ENCODE measurements around the gene JPT1.
"Not testable (repeated sequence)": the region's sequence is repeated elsewhere in the genome, so short reads cannot be mapped to it uniquely, and the experiment has no call there.

The JPT1 gene

DNA sequence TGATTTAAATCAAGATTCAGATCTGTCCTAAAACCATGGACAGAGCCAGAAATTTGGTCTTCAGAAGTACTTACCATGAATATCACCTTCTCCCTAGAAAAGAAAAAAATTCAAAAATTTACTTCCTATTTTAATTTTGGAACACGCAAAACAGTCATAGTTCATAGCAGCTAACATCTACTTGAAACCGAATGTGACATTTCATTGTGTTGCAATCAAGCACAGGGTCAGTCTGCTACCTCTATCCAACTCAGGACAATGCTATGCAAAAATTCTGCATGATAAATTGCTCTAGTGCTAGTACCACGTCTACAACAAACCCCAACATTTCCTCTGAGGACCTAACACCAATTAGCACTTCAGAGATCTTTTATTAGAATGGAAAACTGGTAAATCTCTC, 7.7 kb downstream of the JPT1 start:
- TF ChIP-seq POLR2A (IDR thresholded peaks at IDR 0.05; ENCODE audit: low read length), result no peak
- no peak for TF ChIP-seq GATA1 (IDR thresholded peaks at IDR 0.05; ENCODE audit: low read depth, low read length)
- DNase-seq, result no peak

GRCh38 chr17:75144816-75145512, 9.3 kb downstream of the JPT1 start:
- TF ChIP-seq GATA1 (IDR thresholded peaks at IDR 0.05; ENCODE audit: low read depth, low read length) (no peak), POLR2A (IDR thresholded peaks at IDR 0.05; ENCODE audit: low read length) (no peak)
- DNase-seq, result no peak

DNA sequence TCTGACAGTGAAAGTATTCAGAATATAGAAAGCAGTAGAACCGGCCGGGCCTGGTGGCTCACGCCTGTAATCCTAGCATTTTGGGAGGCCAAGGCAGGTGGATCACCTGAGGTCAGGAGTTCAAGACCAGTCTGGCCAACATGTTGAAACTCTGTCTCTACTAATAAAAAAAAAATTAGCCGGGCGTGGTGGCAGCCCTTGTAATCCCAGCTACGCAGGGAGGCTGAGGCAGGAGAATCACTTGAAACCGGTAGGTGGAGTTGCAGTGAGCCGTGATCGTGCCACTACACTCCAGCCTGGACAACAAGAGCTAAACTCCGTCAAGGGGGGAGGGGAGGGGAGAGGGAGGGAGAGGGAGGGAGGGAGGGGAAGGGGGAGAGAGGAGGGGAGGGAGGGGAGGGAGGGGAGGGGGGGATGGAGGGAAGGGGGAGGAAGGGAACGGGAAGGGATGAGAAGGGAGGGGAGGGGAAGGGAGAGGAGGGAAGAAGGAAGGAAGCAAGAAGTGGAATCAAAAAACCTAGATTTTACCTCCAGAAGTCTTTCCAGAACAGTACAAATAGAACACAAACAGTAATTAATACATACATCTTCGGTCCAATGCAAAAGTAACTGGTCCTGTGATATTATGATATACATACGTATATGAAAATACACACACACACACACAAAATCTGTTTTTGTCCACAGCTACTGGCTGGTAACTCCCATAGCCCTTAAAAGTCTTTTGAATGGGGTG, 11.9 kb downstream of the JPT1 start:
- DNase-seq, result no peak
- TF ChIP-seq POLR2A (IDR thresholded peaks at IDR 0.05; ENCODE audit: low read length) (no peak), GATA1 (IDR thresholded peaks at IDR 0.05; ENCODE audit: low read depth, low read length) (no peak)

DNA sequence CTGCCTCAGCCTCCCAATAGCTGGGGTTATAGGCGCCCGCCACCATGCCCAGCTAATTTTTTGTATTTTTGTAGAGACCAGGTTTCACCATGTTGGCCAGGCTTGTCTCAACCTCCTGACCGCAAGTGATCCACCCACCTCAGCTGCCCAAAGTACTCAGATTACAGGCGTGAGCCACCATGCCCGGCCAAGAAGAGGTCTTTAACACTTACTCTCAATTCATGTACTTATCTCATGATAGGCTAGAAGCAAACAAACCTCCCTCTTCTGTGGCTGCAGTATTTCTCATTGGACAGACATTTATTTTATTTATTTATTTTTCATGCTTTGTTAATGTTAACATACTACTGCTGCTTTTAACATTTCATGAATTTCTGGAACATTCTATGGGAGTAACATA, 15.8 kb downstream of the JPT1 start:
- no peak for DNase-seq
- no peak for TF ChIP-seq POLR2A (IDR thresholded peaks at IDR 0.05; ENCODE audit: low read length)
- TF ChIP-seq GATA1 (IDR thresholded peaks at IDR 0.05; ENCODE audit: low read depth, low read length), result no peak

DNA sequence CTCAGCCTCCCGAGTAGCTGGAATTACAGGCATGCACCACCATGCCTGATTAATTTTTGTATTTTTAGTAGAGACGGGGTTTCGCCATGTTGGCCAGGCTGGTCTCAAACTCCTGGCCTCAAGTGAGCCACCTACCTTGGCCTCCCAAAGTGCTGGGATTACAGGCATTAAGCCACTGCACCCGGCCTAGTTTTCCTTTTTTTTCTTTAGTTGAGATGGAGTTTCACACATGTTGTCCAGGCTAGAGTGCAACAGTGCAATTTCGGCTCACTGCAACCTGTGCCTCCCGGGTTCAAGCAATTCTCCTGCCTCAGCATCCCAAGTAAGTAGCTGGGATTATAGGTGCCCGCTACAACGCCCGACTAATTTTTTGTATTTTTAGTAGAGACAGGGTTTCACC, 16.6 kb downstream of the JPT1 start:
- DNase-seq, result not testable (repeated sequence)

DNA sequence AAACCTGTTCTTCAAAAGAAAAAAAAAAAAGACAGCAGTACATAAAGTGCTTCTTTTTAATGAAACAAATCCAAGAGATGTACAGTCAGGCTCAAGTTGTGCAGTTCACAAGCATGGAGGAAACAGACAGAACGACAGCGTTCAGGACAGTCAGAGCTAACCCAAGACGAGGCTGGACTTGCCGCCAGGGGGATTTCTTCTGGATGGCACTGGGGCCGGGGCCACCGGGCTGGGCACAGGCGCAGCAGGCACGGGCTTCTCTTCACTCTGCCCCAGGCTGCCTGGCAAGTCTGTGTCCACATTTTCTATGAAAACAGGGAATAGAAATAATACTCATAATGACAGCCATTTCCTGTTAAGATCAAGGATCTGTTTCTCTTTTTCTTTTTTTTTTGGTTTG, 18.4 kb downstream of the JPT1 start:
- DNase-seq, result no peak
- TF ChIP-seq GATA1 (IDR thresholded peaks at IDR 0.05; ENCODE audit: low read depth, low read length) (no peak), POLR2A (IDR thresholded peaks at IDR 0.05; ENCODE audit: low read length) (no peak)

DNA sequence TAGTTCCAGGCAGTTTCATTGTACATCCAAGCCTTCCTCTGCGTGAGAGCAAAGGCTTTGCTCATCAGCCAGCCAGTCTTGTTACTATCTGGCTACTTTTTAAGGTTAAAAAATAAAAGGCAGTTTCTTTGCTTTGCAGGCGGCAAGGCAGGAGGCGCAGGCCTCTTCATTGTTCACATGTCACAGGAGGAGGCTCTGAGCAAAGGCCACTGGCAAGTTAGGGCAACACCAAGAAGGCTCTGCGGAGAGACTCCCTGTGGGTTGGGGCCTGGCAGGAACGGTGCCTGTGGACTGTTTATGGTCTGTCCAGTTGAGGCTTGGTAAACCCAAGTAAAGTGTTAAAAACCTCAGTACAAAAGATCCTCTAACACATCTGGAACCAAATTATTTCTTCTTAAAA, 18.9 kb downstream of the JPT1 start:
- no peak for DNase-seq
- TF ChIP-seq POLR2A (IDR thresholded peaks at IDR 0.05; ENCODE audit: low read length) (no peak), GATA1 (IDR thresholded peaks at IDR 0.05; ENCODE audit: low read depth, low read length) (no peak)

DNA sequence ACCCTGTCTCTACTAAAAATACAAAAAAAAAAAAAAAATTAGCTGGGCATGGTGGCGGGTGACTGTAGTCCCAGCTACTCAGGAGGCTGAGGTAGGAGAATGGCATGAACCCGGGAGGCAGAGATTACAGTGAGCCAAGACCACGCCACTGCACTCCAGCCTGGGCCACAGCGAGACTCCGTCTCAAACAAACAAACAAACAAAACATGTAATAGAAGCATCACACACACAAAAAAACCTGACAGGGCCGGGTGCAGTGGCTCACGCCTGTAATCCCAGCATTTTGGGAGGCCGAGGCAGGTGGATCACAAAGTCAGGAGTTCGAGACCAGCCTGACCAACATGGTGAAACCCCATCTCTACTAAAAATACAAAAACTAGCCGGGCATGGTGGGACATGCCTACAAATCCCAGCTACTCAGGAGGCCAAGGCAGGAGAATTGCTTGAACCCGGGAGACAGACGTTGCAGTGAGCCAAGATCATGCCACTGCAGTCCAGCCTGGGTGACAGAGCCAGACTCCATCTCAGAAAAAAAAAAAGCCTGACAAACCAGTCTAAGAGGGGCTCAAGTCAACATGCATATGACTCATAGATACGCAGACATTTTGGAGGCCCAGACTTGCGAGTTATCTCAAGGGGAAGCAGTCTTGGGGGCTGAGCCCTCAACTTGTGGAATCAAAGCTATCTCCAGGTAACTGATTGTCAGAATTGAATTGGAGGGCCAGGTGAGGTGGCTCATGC, 20.5 kb downstream of the JPT1 start:
- not testable (repeated sequence) for DNase-seq

GRCh38 chr17:75133001-75133400, 21.3 kb downstream of the JPT1 start:
- TF ChIP-seq GATA1 (IDR thresholded peaks at IDR 0.05; ENCODE audit: low read depth, low read length), result no peak
- no peak for TF ChIP-seq POLR2A (IDR thresholded peaks at IDR 0.05; ENCODE audit: low read length)
- no peak for DNase-seq

DNA sequence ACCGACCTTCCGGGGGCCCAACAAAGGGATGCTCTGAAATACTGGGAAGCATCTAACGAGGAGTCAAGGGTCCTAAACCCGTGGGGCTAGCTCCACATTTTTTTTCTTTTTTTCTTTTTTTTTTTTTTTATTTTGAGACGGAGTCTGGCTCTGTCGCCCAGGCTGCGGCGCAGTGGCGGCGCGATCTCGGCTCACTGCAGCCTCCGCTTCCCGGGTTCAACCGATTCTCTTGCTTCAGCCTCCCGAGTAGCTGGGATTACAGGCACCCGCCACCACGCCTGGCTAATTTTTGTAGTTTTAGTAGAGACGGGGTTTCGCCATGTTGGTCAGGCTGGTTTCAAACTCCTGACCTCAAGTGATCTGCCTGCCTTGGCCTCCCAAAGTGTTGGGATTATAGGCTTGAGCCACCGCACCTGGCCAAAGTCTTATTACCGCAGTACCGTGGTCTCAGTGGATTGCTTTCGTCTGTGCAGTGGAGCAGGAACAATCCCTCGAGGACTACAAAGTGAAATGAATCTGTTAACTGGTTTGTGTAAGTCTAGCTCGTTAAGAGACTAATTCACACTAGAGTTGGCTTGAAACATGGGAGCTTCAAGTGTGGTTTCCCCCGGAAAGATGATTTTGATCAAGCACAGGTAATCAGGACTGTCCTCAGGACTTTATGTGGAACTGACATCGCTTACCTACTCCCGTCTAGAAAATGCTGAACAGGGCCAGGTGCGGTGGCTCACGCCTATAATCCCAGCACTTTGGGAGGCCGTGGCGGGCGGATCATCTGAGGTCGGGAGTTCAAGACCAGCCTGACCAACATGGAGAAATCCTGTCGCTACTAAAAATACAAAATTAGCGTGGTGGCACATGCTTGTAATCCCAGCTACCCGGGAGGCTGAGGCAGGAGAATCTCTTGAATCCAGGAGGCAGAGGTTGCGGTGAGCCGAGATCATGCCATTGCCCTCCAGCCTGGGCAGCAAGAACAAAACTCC, 22.0 kb downstream of the JPT1 start:
- not testable (repeated sequence) for DNase-seq

DNA sequence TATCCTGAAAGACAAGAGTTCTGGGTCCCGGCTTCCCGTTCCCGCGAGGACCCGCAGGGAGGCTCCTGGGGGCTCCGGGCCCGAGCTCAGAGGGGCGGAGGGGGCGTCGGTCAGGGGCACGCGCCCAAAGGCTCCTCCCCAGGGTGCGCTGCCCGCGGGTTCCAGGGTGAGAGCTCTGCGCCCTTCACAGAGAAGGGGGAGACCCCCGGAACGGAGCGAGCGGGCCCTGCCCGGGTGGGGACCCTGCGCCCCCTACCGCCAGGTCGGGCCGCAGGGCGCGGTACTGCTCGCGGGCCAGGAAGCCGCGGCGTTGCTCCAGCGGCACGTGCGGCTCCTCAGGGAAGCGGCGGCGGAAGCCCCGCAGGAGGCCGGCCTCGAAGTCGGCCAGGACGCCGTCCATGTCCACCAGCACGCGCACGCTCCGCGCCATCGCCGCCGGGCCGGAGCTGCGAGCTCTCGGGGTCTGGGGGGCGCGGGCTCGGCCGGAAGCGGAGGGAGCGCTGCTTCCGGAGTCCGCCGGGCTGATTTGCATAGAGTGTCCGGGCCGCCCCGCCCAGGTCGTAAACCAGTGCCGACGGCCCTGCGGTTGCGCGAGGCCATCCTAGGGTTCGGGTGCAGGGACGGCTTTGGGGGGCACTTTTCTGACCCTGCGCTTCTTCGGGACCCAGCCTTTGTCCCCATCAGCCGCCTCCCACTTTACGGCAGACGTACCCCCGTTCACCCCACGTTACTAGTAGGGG, 22.9 kb downstream of the JPT1 start, which contains the start of gene NT5C:
Gene NT5C (minus strand): TSS at position 465 of the 740 bp plus-strand sequence. CDS start 35 bp downstream, at position 430.
- TF ChIP-seq POLR2A (IDR thresholded peaks at IDR 0.05; ENCODE audit: low read length) (peak; percentile 71), GATA1 (IDR thresholded peaks at IDR 0.05; ENCODE audit: low read depth, low read length) (no peak)
- peak; percentile 84 to 86 for DNase-seq

DNA sequence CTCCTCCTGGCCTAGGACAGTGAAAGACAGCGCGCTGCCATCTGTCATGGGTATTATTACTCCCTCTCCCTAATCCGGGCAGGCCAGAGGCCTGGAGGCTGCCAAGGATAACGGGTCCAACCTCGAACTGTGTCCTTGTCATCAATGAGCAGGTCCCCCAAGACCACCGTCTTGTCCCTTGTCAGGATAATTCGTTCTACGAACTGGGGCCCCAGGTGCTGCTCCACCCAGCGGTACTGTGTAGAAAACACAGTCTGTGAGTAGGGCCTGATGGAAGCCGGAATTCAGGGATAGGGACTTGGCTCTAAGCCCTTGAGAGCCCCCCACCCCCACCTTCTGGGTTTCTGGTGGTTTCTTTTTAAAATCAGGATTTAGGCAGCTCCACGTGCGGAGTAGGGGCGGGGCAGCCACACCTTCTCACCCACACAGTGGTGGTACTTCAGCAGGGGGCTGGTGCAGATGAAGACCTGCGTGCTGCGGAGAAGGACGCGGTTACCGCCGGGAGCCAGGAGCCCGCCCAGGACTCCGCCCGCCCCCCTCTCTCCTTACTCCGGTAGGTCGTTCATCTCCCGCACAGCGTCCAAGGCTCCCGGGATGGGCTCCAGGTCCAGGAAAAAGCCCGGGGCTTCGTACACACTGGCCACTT, 23.6 kb downstream of the JPT1 start:
- TF ChIP-seq GATA1 (IDR thresholded peaks at IDR 0.05; ENCODE audit: low read depth, low read length) (no peak), POLR2A (IDR thresholded peaks at IDR 0.05; ENCODE audit: low read length) (no peak)
- peak; percentile 65 to 71 for DNase-seq
